MCF 10A (cell line): ENCODE measurements around the gene CCDC181. TPM values are rescaled to one million over a fixed set of nuclear protein-coding genes. Genes with fewer than 3 reads are reported as not detected.

Experiments used
- BruUV-seq: library from RNA; stranded (reverse); fragments of 400-500 nt; replicated peaks from 2 replicates; lab custom pipeline; 2021; lab: Mats Ljungman, UMichigan
- CTCF ChIA-PET: fragments of 300-600 bp; sonication (Branson Sonifier 250); formaldehyde crosslinking; extraction: SDS; loops from one replicate; lab custom pipeline; 2021; ENCODE audit warnings: antibody characterized with exemption, inconsistent platforms; lab: Yijun Ruan, JAX
- POLR2A ChIA-PET: fragments of 300-600, 350-650 bp; sonication (Branson Sonifier 250); formaldehyde crosslinking; extraction: SDS; loops from one replicate; lab custom pipeline; 2020; ENCODE audit warnings: antibody characterized with exemption, inconsistent platforms; lab: Yijun Ruan, JAX
- DNase-seq: peaks from one replicate; pipeline ENCODE4 v3.0.0-alpha.2; 2018; ENCODE audit not compliant: unreplicated experiment
- H3K27ac Mint-ChIP-seq: one replicate; pipeline ENCODE4 v1.8.0; 2022; ENCODE audit warnings: mild to moderate bottlenecking, low read depth, mixed read lengths; ENCODE audit not compliant: unreplicated experiment
- H3K27me3 Mint-ChIP-seq: one replicate; pipeline ENCODE4 v1.8.0; 2022; ENCODE audit warnings: mixed read lengths; ENCODE audit not compliant: insufficient read depth, unreplicated experiment
- H3K36me3 Mint-ChIP-seq: one replicate; pipeline ENCODE4 v1.8.0; 2022; ENCODE audit warnings: mild to moderate bottlenecking, moderate library complexity, mixed read lengths; ENCODE audit not compliant: insufficient read depth, unreplicated experiment
- H3K4me1 Mint-ChIP-seq: one replicate; pipeline ENCODE4 v1.8.0; 2022; ENCODE audit warnings: mixed read lengths; ENCODE audit not compliant: insufficient read depth, unreplicated experiment
- H3K4me3 Mint-ChIP-seq: one replicate; pipeline ENCODE4 v1.8.0; 2022; ENCODE audit warnings: mild to moderate bottlenecking, moderate library complexity, mixed read lengths; ENCODE audit not compliant: unreplicated experiment
- H3K9me3 Mint-ChIP-seq: one replicate; pipeline ENCODE4 v1.8.0; 2022; ENCODE audit warnings: mixed read lengths; ENCODE audit not compliant: unreplicated experiment
- intact Hi-C: fragments of 100-400 bp; cut with micrococcal nuclease; formaldehyde crosslinking; loops from 2 replicates; pipeline ENCODE4 v1.14.1; 2022
- total RNA-seq: library from RNA; stranded (reverse); gene quantifications from 2 replicates; pipeline ENCODE4 v1.2.3, GENCODE V29; 2022
- TF ChIP-seq, protein P1 (sequence below): fragments of 200-600 bp; IDR thresholded peaks from one replicate; pipeline ENCODE4 v1.8.0; 2022; ENCODE audit warnings: antibody characterized with exemption, mild to moderate bottlenecking; ENCODE audit not compliant: unreplicated experiment

Gene CCDC181
- total RNA-seq, 1 experiment from 2014 or later = not detected

DNA sequence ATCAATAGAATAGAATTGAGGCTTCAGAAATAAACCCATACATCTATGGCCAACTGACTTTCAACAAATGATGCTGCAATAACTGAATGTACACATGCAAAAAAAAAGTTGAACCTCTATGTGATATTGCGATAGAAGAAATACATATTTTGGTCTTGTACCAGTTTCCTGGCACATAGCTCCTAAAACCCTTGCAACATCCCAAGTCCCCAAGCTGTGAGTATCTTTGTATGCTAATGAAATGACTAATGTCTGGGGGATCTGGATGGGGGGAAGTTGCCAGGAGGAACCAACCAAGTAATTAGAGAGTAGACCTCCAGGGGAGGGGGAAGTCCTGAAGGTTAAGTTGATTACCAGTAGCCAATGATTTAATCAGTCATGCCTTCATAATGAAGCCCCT, 34.9 kb downstream of the CCDC181 start:
- H3K9me3 Mint-ChIP-seq = no peaks in the 10 kb centered on the region
- no peak overlapping the region for H3K4me3 Mint-ChIP-seq
- no peaks in the 10 kb centered on the region for H3K27me3 Mint-ChIP-seq
- POLR2A ChIA-PET = no interaction called here
- peaks cover 84% of the 10 kb centered on the region for H3K36me3 Mint-ChIP-seq
- BruUV-seq = no TSS peak
- TF ChIP-seq, protein P1, sequence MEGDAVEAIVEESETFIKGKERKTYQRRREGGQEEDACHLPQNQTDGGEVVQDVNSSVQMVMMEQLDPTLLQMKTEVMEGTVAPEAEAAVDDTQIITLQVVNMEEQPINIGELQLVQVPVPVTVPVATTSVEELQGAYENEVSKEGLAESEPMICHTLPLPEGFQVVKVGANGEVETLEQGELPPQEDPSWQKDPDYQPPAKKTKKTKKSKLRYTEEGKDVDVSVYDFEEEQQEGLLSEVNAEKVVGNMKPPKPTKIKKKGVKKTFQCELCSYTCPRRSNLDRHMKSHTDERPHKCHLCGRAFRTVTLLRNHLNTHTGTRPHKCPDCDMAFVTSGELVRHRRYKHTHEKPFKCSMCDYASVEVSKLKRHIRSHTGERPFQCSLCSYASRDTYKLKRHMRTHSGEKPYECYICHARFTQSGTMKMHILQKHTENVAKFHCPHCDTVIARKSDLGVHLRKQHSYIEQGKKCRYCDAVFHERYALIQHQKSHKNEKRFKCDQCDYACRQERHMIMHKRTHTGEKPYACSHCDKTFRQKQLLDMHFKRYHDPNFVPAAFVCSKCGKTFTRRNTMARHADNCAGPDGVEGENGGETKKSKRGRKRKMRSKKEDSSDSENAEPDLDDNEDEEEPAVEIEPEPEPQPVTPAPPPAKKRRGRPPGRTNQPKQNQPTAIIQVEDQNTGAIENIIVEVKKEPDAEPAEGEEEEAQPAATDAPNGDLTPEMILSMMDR = no peak
- no peak overlapping the region for H3K27ac Mint-ChIP-seq
- H3K4me1 Mint-ChIP-seq = no peaks in the 10 kb centered on the region
- intact Hi-C loops = no loop called here
- CTCF ChIA-PET = interaction anchor here (0.6 kb wide), 1 partner anchor 1164 kb away, joined by 6 read pairs; no protein-coding TSS in a partner anchor
- DNase-seq = peak; percentile 25

GRCh38 chr1:169390303-169390702, 37.0 kb downstream of the CCDC181 start:
- Mint-ChIP-seq H3K27me3 (no peaks in the 10 kb centered on the region), H3K4me1 (no peaks in the 10 kb centered on the region), H3K36me3 (peaks cover 91% of the 10 kb centered on the region), H3K9me3 (no peaks in the 10 kb centered on the region), H3K27ac (no peak overlapping the region), H3K4me3 (no peak overlapping the region)
- ChIA-PET CTCF (interaction anchor here (0.6 kb wide), 2 partner anchors 351 to 786 kb away, joined by 3 read pairs; no protein-coding TSS in a partner anchor), POLR2A (interaction anchor here (0.7 kb wide), 1 partner anchor 23 kb away, joined by 5 read pairs; the partner anchor contains the start of genes BLZF1 and NME7)
- DNase-seq = no peak
- intact Hi-C loops = no loop called here
- no TSS peak for BruUV-seq
- TF ChIP-seq, protein P1 = no peak

DNA sequence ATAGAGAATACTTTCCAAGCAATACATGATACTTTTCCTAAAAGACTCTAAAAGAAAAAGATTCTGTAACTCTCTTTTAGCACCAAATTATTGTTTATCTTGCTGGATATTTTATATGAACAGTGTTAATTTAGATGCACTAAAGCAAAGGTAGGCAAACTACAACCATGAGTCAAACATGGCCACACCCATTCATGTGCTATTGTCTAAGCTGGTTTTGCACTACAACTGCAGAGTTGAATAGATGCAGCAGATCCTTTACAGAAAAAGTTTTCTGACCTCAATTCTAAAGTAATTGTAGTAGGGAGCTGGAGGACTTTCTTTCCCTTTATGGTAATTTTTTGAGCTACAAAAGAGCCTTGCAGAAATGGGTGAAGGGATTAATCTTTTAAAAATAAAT, 39.9 kb downstream of the CCDC181 start:
- ChIA-PET POLR2A (interaction anchor here (1.1 to 2.8 kb wide), 2 partner anchors 10 to 19 kb away, joined by 3 to 10 read pairs; partner anchors contain the start of genes BLZF1 and NME7), CTCF (interaction anchor here (1.1 kb wide), 1 partner anchor 158 kb away, joined by 5 read pairs; no protein-coding TSS in a partner anchor)
- intact Hi-C loops = no loop called here
- Mint-ChIP-seq H3K27me3 (no peaks in the 10 kb centered on the region), H3K36me3 (peaks cover 65% of the 10 kb centered on the region), H3K4me3 (no peak overlapping the region), H3K4me1 (no peaks in the 10 kb centered on the region), H3K9me3 (no peaks in the 10 kb centered on the region), H3K27ac (no peak overlapping the region)
- TF ChIP-seq, protein P1 = no peak
- TSS peak; percentile 32 for BruUV-seq
- DNase-seq = no peak

- H3K36me3 Mint-ChIP-seq = peaks cover 37% of the 10 kb centered on the region
- ChIA-PET CTCF (interaction anchor here (0.9 to 1.1 kb wide), 3 partner anchors 11 to 780 kb away, joined by 3 to 4 read pairs (median 4); no protein-coding TSS in a partner anchor), POLR2A (interaction anchor here (1.0 to 3.1 kb wide), 3 partner anchors 12 to 100 kb away, joined by 3 to 9 read pairs (median 3); partner anchors contain the start of genes BLZF1 and NME7)
- no peaks in the 10 kb centered on the region for H3K27me3 Mint-ChIP-seq
- H3K4me1 Mint-ChIP-seq = no peaks in the 10 kb centered on the region
- no peak for DNase-seq
- no TSS peak for BruUV-seq
- no peaks in the 10 kb centered on the region for H3K9me3 Mint-ChIP-seq
- no peak overlapping the region for H3K4me3 Mint-ChIP-seq
- intact Hi-C loops = no loop called here
- H3K27ac Mint-ChIP-seq = no peak overlapping the region
- TF ChIP-seq, protein P1 = no peak
Measured at GRCh38 chr1:169383449-169383848, 43.8 kb downstream of the CCDC181 start.
